GM12878 (cell line): ENCODE results near the gene CARD9. TPM values are rescaled to one million over a fixed set of nuclear protein-coding genes. Genes with fewer than 3 reads are reported as not detected.

Experiments
- ATAC-seq: fragments of 200-7000 bp; cut with Tn5 transposase; 3 replicates; pipeline ENCODE4 v1.9.1; 2020; ENCODE audit warnings: mild to moderate bottlenecking, moderate library complexity
- BruUV-seq: library from RNA; stranded (reverse); fragments of 400-500 nt; replicated peaks from 2 replicates; lab custom pipeline; 2021; lab: Mats Ljungman, UMichigan
- CTCF ChIA-PET: fragments of 300-600 bp; sonication (Branson Sonifier 250); formaldehyde crosslinking; extraction: SDS; loops from one replicate; lab custom pipeline; 2021; ENCODE audit warnings: inconsistent platforms; lab: Yijun Ruan, JAX
- POLR2A ChIA-PET: fragments of 350-600 bp; formaldehyde crosslinking; extraction: SDS; loops from one replicate; lab custom pipeline; 2021; ENCODE audit warnings: inconsistent platforms; lab: Charles Lee
- RAD21 ChIA-PET: fragments of 300-600 bp; sonication (Branson Sonifier 250); formaldehyde crosslinking; loops from one replicate; lab custom pipeline; 2023; ENCODE audit warnings: antibody characterized with exemption; ENCODE audit not compliant: unreplicated experiment; lab: Charles Lee
- SMC1A ChIA-PET: fragments of 300-600 bp; sonication (Branson Sonifier 250); formaldehyde crosslinking; loops from one replicate; lab custom pipeline; 2023; ENCODE audit not compliant: unreplicated experiment, uncharacterized antibody; lab: Charles Lee
- DNase-seq: peaks from one replicate; pipeline ENCODE4 v3.0.0-alpha.2; 2011; ENCODE audit warnings: low read depth, low spot score
- FAIRE-seq: peaks from 3 replicates; lab custom pipeline; 2011; peaks lifted over from hg19 to GRCh38; lab: Jason Lieb, UNC
- H2AFZ ChIP-seq: 2 replicates; pipeline ENCODE4 v1.6.0; 2011; ENCODE audit warnings: low read depth, low read length, control low read depth; ENCODE audit not compliant: control insufficient read depth
- H3K27ac ChIP-seq: 2 replicates; pipeline ENCODE4 v1.5.1; 2011; ENCODE audit warnings: control low read depth; ENCODE audit not compliant: control insufficient read depth, insufficient read depth
- H3K27me3 ChIP-seq, 2 experiments: replicated peaks in 1 of 2; 2 replicates each; pipeline versions ENCODE4 v1.6.0 to v1.6.1; 2011; ENCODE audit warnings: low read length in 1 of 2; ENCODE audit not compliant: control insufficient read depth in 2 of 2, insufficient read depth in 2 of 2
- H3K36me3 ChIP-seq, 2 experiments: 2 replicates each; pipeline ENCODE4 v1.5.1; 2011; ENCODE audit warnings: low read length in 1 of 2; ENCODE audit not compliant: control insufficient read depth in 2 of 2, insufficient read depth in 2 of 2
- H3K4me1 ChIP-seq: 2 replicates; pipeline ENCODE4 v1.6.1; 2011; ENCODE audit warnings: mild to moderate bottlenecking, low read length, moderate library complexity, mixed read lengths; ENCODE audit not compliant: control insufficient read depth, insufficient read depth
- H3K4me2 ChIP-seq: 2 replicates; pipeline ENCODE4 v1.6.0; 2011; ENCODE audit warnings: control low read depth; ENCODE audit not compliant: control insufficient read depth, insufficient read depth
- H3K4me3 ChIP-seq: fragments of 200-600 bp; sonication (generic); 2 replicates; pipeline ENCODE4 v1.5.1; 2016
- H3K79me2 ChIP-seq: 2 replicates; pipeline ENCODE4 v1.6.0; 2011; ENCODE audit warnings: low read length; ENCODE audit not compliant: control insufficient read depth, insufficient read depth
- H3K9ac ChIP-seq: 2 replicates; pipeline ENCODE4 v1.8.0; 2011; ENCODE audit warnings: low read length, control low read depth, mixed read lengths; ENCODE audit not compliant: control insufficient read depth, insufficient read depth
- H3K9me3 ChIP-seq: replicated peaks from 3 replicates; pipeline ENCODE4 v1.5.1; 2011; ENCODE audit warnings: mild to moderate bottlenecking, low read length; ENCODE audit not compliant: control insufficient read depth, insufficient read depth
- H4K20me1 ChIP-seq: 2 replicates; pipeline ENCODE4 v1.6.0; 2011; ENCODE audit not compliant: control insufficient read depth, insufficient read depth
- BACH1 ChIP-seq: fragments of 450-650 bp; IDR thresholded peaks from 2 replicates; pipeline ENCODE4 v1.6.1; 2017; ENCODE audit warnings: mild to moderate bottlenecking, borderline replicate concordance
- CBX5 ChIP-seq: sonication (generic); IDR thresholded peaks from 2 replicates; pipeline ENCODE4 v1.6.1; 2016; ENCODE audit warnings: low read depth, moderate library complexity, mild to moderate bottlenecking, inconsistent platforms
- CHD2 ChIP-seq: IDR thresholded peaks from 2 replicates; pipeline ENCODE4 v1.6.1; 2011; ENCODE audit warnings: low read depth, low read length, improper control_type of control experiment, borderline replicate concordance
- ESRRA ChIP-seq: IDR thresholded peaks from 2 replicates; pipeline ENCODE4 v1.6.1; 2012; ENCODE audit warnings: mild to moderate bottlenecking, low read length, improper control_type of control experiment
- NR2C1 ChIP-seq: fragments of 450-650 bp; IDR thresholded peaks from 2 replicates; pipeline ENCODE4 v1.6.1; 2017; ENCODE audit warnings: antibody characterized with exemption, mild to moderate bottlenecking, moderate library complexity
- STAT3 ChIP-seq: IDR thresholded peaks from 2 replicates; pipeline ENCODE4 v1.6.1; 2011; ENCODE audit warnings: low read depth, low read length, improper control_type of control experiment
- ZNF217 ChIP-seq: fragments of 450-650 bp; IDR thresholded peaks from 2 replicates; pipeline ENCODE4 v1.6.1; 2017; ENCODE audit warnings: antibody characterized with exemption, mild to moderate bottlenecking
- ZNF622 ChIP-seq: fragments of 450-650 bp; IDR thresholded peaks from 2 replicates; pipeline ENCODE4 v1.6.1; 2017; ENCODE audit warnings: mild to moderate bottlenecking, inconsistent platforms
- WGBS: methylation state at CpG from one replicate; pipeline ENCODE4 v1.1.6; 2016; ENCODE audit warnings: low lambda C conversion rate; ENCODE audit not compliant: insufficient replicate concordance, insufficient coverage; ENCODE audit errors: missing lambda C conversion rate; 5-methylcytosine and 5-hydroxymethylcytosine counted together
- in situ Hi-C: fragments of 300-500 bp; cut with MboI; formaldehyde crosslinking; loops from 9 replicates; pipeline ENCODE4 v1.14.3; 2018; ENCODE audit warnings: mixed read lengths
- intact Hi-C: fragments of 100-400 bp; cut with micrococcal nuclease; formaldehyde crosslinking; loops from one replicate; pipeline ENCODE4 v1.14.2; 2022; ENCODE audit not compliant: unreplicated experiment
- polyA plus RNA-seq, 11 experiments: library from polyadenylated mRNA; depleted of rRNA in 4 of 11; unstranded in 6 of 11; stranded (reverse) in 5 of 11; fragments of >200 nt; fragmentation: Nextera tagmentation in 4 of 11; fragmentation: Illumina TruSeq in 1 of 11; extraction: Ambion mirVana in 4 of 11; extraction: Trizol in 1 of 11; gene quantifications; 1 replicate in 1 of 11; 2 replicates in 10 of 11; pipeline versions ENCODE4 v1.2.1 to v1.2.3, GENCODE V29; 2011 to 2016; ENCODE audit warnings: inconsistent platforms in 2 of 11, missing spikeins in 2 of 11, low read depth in 1 of 11
- total RNA-seq, 4 experiments: library from RNA; depleted of rRNA in 3 of 4; stranded (reverse); fragments of >200 nt in 3 of 4; fragmentation: Illumina TruSeq in 1 of 4; extraction: Trizol in 1 of 4; gene quantifications; 2 replicates each; pipeline versions ENCODE4 v1.2.1 to v1.2.3, GENCODE V29; 2013 to 2021
- TF ChIP-seq, protein P1 (sequence below): IDR thresholded peaks from 2 replicates; pipeline ENCODE4 v1.6.1; 2011; ENCODE audit warnings: mild to moderate bottlenecking, low read depth, low read length, moderate library complexity; ENCODE audit not compliant: insufficient replicate concordance

CARD9 gene
- total and polyA plus RNA-seq, 10 of the 15 experiments (the other 5 are each of a cell fraction or from before 2014, with no cell fraction given) = 0.11 to 4.9 (median 1.8) TPM; not detected in 1

DNA sequence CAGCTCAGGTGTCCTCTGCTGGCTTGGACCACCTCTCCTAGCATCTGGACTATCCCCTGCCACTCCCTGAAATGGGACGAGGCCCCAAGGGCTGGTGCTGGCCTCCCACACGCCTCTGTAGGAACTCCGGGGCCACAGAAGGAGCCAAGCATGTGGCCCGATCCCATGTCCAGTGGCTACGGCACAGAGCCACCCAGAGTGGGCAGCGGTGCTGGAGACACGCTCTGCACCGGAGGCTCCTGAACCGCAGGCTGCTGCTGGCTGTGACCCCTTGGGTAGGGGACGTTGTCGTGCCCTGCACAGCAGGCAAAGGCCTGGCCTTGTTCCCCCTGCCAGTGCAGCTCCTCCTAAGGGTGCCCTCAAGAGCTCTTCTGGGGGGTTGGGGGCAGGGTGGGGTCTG is 6.4 kb upstream of the CARD9 start:
- CTCF ChIA-PET = no interaction called here
- Histone ChIP-seq H3K79me2 (no peaks in the 10 kb centered on the region), H3K9me3 (no peaks in the 10 kb centered on the region), H3K36me3 (peaks cover 0 to 34% of the 10 kb centered on the region in 2 experiments; a peak in 3 of 4 replicates)
- WGBS = 86% methylated on average over 11 of the region's 11 CpGs
- TF ChIP-seq CHD2 = no peak
- no peak for TF ChIP-seq ZNF622
- no peak for TF ChIP-seq NR2C1
- no peak for TF ChIP-seq ESRRA
- TF ChIP-seq STAT3 = no peak
- TF ChIP-seq BACH1 = no peak
- no peak for TF ChIP-seq ZNF217
- TF ChIP-seq, protein P1, sequence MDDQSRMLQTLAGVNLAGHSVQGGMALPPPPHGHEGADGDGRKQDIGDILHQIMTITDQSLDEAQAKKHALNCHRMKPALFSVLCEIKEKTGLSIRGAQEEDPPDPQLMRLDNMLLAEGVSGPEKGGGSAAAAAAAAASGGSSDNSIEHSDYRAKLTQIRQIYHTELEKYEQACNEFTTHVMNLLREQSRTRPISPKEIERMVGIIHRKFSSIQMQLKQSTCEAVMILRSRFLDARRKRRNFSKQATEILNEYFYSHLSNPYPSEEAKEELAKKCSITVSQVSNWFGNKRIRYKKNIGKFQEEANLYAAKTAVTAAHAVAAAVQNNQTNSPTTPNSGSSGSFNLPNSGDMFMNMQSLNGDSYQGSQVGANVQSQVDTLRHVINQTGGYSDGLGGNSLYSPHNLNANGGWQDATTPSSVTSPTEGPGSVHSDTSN = no peak
- TF ChIP-seq CBX5 = no peak
- TF ChIP-seq, all 136 proteins: peak for 0
- ATAC-seq (no peak), FAIRE-seq (no peak), DNase-seq (no peak)
- H3K4me2 ChIP-seq = no peak overlapping the region
- H3K9ac ChIP-seq = no peak overlapping the region
- H3K4me1 ChIP-seq = no peaks in the 10 kb centered on the region
- intact Hi-C loops = no loop called here
- no peak overlapping the region for H3K27ac ChIP-seq
- BruUV-seq = no TSS peak
- H3K27me3 ChIP-seq = no peaks in the 10 kb centered on the region
- SMC1A ChIA-PET = no interaction called here
- in situ Hi-C loops = no loop called here
- H3K4me3 ChIP-seq = no peak overlapping the region
- RAD21 ChIA-PET = no interaction called here
- POLR2A ChIA-PET = no interaction called here
- no peak overlapping the region for H2AFZ ChIP-seq
- no peaks in the 10 kb centered on the region for H4K20me1 ChIP-seq
